Stimulated activated CD4-positive, alpha-beta T cell treated with anti-CD3 and anti-CD28 coated beads, Interleukin-12 subunit alpha, Interleukin-12 subunit beta, amount 100 ng/mL, for 24 hours (primary cell): ENCODE results near the gene AOX1.
"Not testable (repeated sequence)": the region's sequence is repeated elsewhere in the genome, so short reads cannot be mapped to it uniquely, and the experiment has no call there.

ENCODE experiments used
- DNase-seq, 2 experiments: peaks; one replicate each; pipeline ENCODE4 v3.0.0-alpha.2; 2020; ENCODE audit warnings: low read depth in 2 of 2

The AOX1 gene

DNA sequence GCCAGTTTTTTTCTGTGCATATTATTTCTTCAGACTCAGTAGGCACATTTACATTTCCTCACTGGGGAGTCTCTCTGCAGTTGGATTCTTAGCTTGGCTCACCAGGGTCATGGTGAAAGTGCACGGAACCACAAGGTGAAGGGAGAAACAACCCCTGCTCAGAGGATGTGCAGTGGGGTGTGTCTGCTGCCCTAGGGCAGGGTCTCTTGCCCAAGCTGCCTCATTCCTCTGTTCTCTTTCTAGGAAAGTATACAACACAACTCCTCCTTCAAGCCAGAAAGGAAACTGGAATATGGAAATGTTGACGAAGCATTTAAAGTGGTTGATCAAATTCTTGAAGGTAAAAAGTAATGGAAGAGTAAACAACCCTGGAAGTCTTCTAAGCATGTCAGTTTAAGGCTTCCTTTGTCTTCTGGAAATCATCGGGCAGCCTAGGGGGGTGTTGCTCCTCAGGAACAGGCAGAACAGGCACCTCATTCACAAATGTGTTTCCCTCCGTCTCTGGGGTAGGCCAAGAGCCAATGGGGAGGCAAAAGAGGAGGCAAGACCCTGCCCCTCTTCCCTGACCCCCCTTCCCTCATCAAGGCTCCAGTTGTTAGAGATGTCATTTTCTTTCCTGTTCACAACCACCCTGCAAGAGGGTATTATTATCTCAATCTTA, 41.4 kb downstream of the AOX1 start:
- DNase-seq: no peak

GRCh38 chr2:200628461-200628860, 42.6 kb downstream of the AOX1 start:
- not testable (repeated sequence) for DNase-seq

GRCh38 chr2:200631287-200631686, 45.5 kb downstream of the AOX1 start:
- no peak for DNase-seq

- no peak for DNase-seq
Observed at GRCh38 chr2:200634231-200634964, 48.6 kb downstream of the AOX1 start.

- no peak for DNase-seq
Observed at GRCh38 chr2:200635251-200635650, 49.4 kb downstream of the AOX1 start.

GRCh38 chr2:200637901-200638300, 52.1 kb downstream of the AOX1 start:
- DNase-seq: no peak

GRCh38 chr2:200640176-200640575, 54.4 kb downstream of the AOX1 start:
- DNase-seq: no peak

GRCh38 chr2:200640901-200641300, 55.1 kb downstream of the AOX1 start:
- DNase-seq: no peak

- not testable (repeated sequence) for DNase-seq
Observed at GRCh38 chr2:200648518-200649281, 62.9 kb downstream of the AOX1 start.

DNA sequence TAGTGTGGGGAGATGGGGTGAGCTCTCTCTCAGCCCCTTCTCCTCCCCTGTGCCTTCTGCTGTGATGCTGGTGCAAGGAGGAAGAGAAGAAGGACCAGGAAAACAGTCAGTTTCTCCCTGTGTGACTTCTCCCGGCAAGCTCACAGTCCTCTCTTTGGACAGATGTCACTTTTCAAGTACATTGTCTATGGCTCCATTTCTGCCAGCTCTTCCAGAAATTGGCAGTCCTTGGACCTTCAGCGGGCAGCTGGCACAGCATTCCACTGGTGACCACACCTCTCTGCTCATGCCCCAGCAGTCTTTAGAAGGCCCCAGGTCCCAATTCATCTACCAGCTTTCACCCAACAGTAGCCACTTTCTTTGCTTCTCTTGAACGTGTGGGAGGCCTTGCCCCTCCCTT, 63.9 kb downstream of the AOX1 start:
- no peak for DNase-seq

DNA sequence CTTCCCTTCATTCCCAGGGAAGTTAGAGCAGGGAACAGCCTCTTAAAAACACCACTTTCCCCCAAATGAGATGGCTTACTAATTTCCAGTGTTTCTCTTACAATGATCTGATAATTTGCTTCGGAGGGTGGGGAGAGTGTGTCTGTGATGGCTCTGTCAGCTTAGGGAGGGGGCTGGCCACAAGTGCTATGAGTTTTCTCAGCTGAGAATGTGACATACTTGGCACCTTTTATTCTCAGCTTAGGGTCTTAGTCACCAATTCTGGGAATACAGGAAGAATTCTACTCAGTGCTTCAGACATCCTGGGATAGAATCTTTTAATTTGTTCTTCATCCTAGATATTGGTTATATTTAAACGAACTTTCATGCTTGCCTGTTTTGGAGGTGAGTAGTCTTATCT, 64.4 kb downstream of the AOX1 start:
- DNase-seq: no peak

GRCh38 chr2:200652158-200652557, 66.3 kb downstream of the AOX1 start:
- DNase-seq: no peak

GRCh38 chr2:200653021-200653420, 67.2 kb downstream of the AOX1 start:
- DNase-seq: no peak

- DNase-seq: no peak
Observed at GRCh38 chr2:200654823-200655222, 69.0 kb downstream of the AOX1 start.

- DNase-seq: no peak
Observed at GRCh38 chr2:200655918-200656580, 70.2 kb downstream of the AOX1 start.

- no peak for DNase-seq
Observed at GRCh38 chr2:200658278-200658864, 72.6 kb downstream of the AOX1 start.

GRCh38 chr2:200659410-200659809, 73.6 kb downstream of the AOX1 start:
- no peak for DNase-seq

DNA sequence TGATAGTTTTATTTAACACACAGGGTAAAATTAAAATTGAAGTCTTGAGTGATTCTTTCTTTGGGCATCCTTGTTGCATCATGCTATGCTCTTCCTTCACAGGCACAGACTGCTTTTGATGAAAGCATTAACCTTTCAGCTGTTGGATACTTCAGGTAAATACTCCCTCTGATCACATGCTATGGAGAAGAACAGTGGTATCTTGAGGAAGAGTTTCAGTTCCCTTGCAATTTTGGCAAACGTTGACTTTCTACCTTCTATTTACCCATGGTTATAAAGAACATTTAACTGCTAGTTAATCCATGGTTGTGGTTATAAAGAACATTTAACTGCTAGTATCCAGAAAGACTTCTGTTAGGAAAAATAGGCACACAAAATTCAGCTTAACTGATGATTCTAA, 75.7 kb downstream of the AOX1 start:
- DNase-seq: no peak

DNA sequence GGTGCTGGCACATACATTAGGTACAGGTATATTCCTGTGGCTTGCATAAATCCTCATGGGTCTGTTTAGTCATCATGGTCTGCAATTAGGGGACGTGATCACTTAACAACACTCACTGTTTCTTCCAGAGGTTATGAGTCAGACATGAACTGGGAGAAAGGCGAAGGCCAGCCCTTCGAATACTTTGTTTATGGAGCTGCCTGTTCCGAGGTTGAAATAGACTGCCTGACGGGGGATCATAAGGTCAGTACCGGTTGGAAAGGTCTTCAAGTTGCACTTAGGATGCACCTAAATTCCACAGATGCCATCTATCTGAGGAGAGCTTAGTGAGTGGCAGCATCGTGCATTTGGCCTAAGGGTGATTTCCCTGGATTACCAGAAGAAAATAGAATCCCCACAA, 76.9 kb downstream of the AOX1 start:
- no peak for DNase-seq

- DNase-seq: no peak
Observed at GRCh38 chr2:200664770-200665494, 79.1 kb downstream of the AOX1 start.
